Measurements from ENCODE around the gene MARK3.
A peak's percentile ranks its signal among the peaks of the same experiment; 100 is the strongest.

MARK3 gene

DNA sequence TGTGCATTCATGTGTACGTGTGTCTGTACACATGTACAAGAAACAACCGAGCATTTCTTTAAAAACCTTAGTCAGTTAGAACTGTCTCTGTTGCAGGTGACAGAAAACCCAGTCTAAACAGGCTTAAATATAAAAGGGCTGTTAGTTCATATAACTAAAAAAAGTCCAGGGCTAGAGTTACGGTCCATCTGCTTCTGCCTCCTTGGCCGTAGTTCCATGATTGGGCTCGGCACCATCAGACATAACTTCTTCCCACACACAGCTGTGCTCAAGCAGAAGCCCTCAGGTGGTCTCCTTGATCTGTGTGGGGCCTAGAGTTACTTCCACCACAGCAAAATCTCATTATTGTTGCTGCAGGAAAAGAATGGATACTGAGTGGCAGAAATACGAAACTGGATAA lies 102.9 kb downstream of the MARK3 start:
- Histone ChIP-seq H3K36me3 (peaks cover 29 to 79% (median 51%) of the 10 kb centered on the region in 3 donors), H3K4me1 (no peaks in the 10 kb centered on the region), H3K9me3 (no peaks in the 10 kb centered on the region), H3K27ac (no peak overlapping the region), H3K27me3 (no peaks in the 10 kb centered on the region), H3K4me3 (no peak overlapping the region)
- DNase-seq = no peak
- intact Hi-C loops (cut with DNase I; ENCODE audit: low total_unique reads) = no loop called here
- TF ChIP-seq, protein P1, sequence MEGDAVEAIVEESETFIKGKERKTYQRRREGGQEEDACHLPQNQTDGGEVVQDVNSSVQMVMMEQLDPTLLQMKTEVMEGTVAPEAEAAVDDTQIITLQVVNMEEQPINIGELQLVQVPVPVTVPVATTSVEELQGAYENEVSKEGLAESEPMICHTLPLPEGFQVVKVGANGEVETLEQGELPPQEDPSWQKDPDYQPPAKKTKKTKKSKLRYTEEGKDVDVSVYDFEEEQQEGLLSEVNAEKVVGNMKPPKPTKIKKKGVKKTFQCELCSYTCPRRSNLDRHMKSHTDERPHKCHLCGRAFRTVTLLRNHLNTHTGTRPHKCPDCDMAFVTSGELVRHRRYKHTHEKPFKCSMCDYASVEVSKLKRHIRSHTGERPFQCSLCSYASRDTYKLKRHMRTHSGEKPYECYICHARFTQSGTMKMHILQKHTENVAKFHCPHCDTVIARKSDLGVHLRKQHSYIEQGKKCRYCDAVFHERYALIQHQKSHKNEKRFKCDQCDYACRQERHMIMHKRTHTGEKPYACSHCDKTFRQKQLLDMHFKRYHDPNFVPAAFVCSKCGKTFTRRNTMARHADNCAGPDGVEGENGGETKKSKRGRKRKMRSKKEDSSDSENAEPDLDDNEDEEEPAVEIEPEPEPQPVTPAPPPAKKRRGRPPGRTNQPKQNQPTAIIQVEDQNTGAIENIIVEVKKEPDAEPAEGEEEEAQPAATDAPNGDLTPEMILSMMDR (IDR thresholded peaks at IDR 0.05) = no peak

DNA sequence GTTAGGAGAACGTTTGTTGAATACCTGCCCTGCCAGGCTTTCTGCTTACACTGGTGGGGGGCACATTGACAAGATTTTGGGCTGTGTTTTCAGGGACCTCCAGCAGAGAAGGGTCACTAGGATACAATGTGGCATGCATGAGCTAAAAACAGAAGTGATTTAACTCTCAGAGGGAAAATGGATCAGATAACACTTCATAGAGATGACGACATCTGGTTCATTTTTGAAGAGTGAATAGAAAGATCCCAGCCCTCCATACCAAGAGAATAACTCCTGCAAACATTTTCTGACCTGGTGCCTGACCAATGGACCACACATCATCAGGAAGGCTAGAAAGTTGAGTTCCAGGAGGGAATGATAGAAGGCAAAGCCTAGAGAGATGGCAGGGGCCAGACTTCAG lies 103.7 kb downstream of the MARK3 start:
- TF ChIP-seq, protein P1 (IDR thresholded peaks at IDR 0.05) = no peak
- Histone ChIP-seq H3K36me3 (peaks cover 29 to 82% (median 51%) of the 10 kb centered on the region in 3 donors), H3K27ac (no peak overlapping the region), H3K9me3 (no peaks in the 10 kb centered on the region), H3K4me3 (no peak overlapping the region), H3K4me1 (peaks cover 0 to 3% (median 0%) of the 10 kb centered on the region in 4 donors), H3K27me3 (no peaks in the 10 kb centered on the region)
- DNase-seq = no peak
- intact Hi-C loops (cut with DNase I; ENCODE audit: low total_unique reads) = no loop called here

DNA sequence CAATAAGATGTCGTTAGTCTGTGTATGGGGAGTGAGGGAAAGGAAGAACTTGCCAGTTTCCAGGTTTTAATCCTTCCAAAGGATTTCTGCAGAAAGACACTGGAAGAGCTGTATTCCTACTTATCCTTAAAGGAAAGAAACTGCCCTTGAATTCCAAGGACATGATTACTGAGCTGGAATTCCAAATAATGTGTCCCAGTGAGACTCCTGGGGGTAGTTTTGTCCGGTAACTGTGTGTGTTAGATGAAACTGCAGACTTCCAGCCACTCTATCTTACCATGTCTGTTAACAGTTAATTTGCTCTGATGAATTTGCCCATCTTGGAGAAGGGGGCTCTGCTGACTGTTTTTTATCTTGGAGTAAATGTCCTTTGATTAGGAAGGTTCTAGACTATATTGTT lies 104.4 kb downstream of the MARK3 start:
- H3K27ac ChIP-seq = no peak overlapping the region
- TF ChIP-seq, protein P1 (IDR thresholded peaks at IDR 0.05) = no peak
- H3K4me1 ChIP-seq = peaks cover 0 to 3% (median 0%) of the 10 kb centered on the region in 4 donors
- intact Hi-C loops (cut with DNase I; ENCODE audit: low total_unique reads) = loop anchor here (10.0 kb wide), 1 partner anchor 55 kb away; no protein-coding TSS in a partner anchor
- no peaks in the 10 kb centered on the region for H3K27me3 ChIP-seq
- no peak for DNase-seq
- peaks cover 30 to 82% (median 49%) of the 10 kb centered on the region in 3 donors for H3K36me3 ChIP-seq
- H3K9me3 ChIP-seq = no peaks in the 10 kb centered on the region
- no peak overlapping the region for H3K4me3 ChIP-seq

DNA sequence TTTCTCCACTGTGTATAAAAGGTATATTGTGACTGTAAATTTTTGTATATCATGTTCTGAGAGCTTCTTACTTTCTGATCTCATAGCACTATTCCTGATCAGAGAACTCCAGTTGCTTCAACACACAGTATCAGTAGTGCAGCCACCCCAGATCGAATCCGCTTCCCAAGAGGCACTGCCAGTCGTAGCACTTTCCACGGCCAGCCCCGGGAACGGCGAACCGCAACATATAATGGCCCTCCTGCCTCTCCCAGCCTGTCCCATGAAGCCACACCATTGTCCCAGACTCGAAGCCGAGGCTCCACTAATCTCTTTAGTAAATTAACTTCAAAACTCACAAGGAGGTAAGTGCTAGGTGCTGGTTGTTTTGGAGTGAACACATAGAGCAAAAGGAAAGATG lies 106.5 kb downstream of the MARK3 start:
- Histone ChIP-seq H3K27ac (peak overlapping the region in 1 of 2 donors; percentile 38), H3K36me3 (peaks cover 44 to 91% (median 60%) of the 10 kb centered on the region in 3 donors), H3K4me3 (no peak overlapping the region), H3K27me3 (no peaks in the 10 kb centered on the region), H3K4me1 (peaks cover 0 to 3% (median 0%) of the 10 kb centered on the region in 4 donors), H3K9me3 (no peaks in the 10 kb centered on the region)
- TF ChIP-seq, protein P1 (IDR thresholded peaks at IDR 0.05) = no peak
- no peak for DNase-seq
- intact Hi-C loops (cut with DNase I; ENCODE audit: low total_unique reads) = loop anchor here (10.0 kb wide), 1 partner anchor 53 kb away; no protein-coding TSS in a partner anchor

DNA sequence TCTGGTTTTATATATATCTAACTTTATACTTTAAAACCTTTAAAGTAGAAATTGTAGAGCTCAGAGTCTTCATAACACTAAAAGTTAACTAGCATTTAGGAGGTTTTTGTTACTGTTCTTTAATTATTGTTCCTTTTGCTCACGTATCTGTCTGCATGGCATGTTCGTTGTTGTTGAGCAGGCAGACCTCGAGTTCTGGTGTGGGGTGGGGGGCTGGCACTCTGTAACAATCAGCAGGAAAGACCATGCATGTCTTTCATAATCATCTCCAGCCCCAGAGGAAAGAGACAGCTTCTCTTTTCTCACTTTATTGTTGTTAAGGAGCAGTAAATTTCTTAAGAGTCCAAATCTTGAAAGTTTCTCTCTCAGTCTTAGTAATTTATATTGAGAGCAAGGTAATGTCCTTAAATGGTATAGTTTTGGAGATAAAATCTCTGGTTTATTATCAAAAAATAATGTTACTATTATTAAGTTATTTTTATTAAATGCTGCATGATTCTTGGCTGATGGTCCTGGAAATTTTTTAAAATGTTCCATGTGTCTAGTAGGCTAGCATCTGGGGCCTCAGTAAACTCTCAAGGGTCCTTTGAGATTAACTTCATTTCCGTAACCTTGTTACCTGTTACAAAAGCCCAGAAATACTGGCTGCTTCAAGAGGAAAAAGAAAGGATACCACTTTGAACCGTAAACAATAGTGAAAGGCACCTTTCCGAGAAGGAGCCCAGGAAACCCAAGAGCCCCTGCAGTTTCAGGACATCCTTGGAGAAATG lies 107.1 kb downstream of the MARK3 start:
- intact Hi-C loops (cut with DNase I; ENCODE audit: low total_unique reads) = loop anchor here (10.0 kb wide), 1 partner anchor 52 kb away; no protein-coding TSS in a partner anchor
- Histone ChIP-seq H3K9me3 (no peaks in the 10 kb centered on the region), H3K27ac (peak overlapping the region in 1 of 2 donors; percentile 38), H3K4me3 (no peak overlapping the region), H3K36me3 (peaks cover 46 to 88% (median 58%) of the 10 kb centered on the region in 3 donors), H3K4me1 (peaks cover 0 to 3% (median 0%) of the 10 kb centered on the region in 4 donors), H3K27me3 (no peaks in the 10 kb centered on the region)
- TF ChIP-seq, protein P1 (IDR thresholded peaks at IDR 0.05) = no peak
- DNase-seq = no peak
